HFF-Myc (cell line): ENCODE results near the gene PANK4.

Experiments used
- DNase-seq: peaks from one replicate; pipeline ENCODE4 v3.0.0-alpha.2; 2011; ENCODE audit warnings: low read depth; ENCODE audit errors: extremely low read depth
- H3K4me3 ChIP-seq: replicated peaks from 2 replicates; pipeline ENCODE4 v1.5.1; 2011; ENCODE audit warnings: low read depth, mild to moderate bottlenecking, control low read depth, low read length
- TF ChIP-seq, protein P1 (sequence below): IDR thresholded peaks from 2 replicates; pipeline ENCODE4 v1.5.1; 2012; ENCODE audit warnings: mild to moderate bottlenecking, low read depth, low read length, control low read depth; ENCODE audit errors: missing control alignments

Gene PANK4

DNA sequence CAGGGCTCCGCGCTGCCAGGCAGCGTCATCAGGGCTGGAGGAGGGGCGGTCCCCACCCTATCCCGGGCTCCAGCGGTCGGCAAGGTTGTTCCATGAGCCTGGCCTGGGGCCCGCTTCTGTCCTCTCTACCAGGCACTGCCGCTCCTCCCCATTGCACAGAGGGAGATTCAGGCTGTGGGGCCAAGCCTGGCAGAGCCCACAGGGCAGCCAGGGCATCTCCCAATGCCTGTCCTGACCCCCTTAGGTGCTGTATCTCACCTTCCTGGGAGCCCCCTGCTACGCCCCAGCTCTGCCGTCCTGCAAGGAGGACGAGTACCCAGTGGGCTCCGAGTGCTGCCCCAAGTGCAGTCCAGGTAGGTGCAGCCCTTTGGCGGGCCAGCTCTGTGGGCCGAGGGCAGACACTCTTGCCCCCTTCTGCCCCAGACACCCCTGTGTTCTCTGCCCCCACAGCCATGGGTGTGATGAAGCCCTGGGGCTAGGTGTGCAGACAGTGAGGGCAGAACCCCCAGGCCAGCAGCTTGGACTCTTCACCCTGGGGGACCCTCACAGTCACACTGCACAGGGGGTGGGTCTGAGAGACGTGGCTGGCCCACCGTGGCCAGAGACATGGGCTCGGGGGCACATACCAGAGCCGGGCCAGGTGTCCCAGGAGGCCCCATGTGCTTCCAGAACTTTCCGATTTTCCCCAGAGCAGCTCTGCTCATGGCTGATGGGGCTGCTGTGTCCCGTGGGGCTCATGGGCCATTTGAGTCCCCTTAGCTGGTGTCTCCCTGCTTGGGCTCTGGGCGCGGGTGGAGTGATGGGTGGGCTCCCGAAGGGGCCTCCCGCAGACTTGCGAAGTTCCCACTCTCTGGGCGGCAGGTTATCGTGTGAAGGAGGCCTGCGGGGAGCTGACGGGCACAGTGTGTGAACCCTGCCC lies 31.3 kb upstream of the PANK4 start:
- no peak overlapping the region for H3K4me3 ChIP-seq
- TF ChIP-seq, protein P1, sequence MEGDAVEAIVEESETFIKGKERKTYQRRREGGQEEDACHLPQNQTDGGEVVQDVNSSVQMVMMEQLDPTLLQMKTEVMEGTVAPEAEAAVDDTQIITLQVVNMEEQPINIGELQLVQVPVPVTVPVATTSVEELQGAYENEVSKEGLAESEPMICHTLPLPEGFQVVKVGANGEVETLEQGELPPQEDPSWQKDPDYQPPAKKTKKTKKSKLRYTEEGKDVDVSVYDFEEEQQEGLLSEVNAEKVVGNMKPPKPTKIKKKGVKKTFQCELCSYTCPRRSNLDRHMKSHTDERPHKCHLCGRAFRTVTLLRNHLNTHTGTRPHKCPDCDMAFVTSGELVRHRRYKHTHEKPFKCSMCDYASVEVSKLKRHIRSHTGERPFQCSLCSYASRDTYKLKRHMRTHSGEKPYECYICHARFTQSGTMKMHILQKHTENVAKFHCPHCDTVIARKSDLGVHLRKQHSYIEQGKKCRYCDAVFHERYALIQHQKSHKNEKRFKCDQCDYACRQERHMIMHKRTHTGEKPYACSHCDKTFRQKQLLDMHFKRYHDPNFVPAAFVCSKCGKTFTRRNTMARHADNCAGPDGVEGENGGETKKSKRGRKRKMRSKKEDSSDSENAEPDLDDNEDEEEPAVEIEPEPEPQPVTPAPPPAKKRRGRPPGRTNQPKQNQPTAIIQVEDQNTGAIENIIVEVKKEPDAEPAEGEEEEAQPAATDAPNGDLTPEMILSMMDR = no peak
- DNase-seq = no peak

DNA sequence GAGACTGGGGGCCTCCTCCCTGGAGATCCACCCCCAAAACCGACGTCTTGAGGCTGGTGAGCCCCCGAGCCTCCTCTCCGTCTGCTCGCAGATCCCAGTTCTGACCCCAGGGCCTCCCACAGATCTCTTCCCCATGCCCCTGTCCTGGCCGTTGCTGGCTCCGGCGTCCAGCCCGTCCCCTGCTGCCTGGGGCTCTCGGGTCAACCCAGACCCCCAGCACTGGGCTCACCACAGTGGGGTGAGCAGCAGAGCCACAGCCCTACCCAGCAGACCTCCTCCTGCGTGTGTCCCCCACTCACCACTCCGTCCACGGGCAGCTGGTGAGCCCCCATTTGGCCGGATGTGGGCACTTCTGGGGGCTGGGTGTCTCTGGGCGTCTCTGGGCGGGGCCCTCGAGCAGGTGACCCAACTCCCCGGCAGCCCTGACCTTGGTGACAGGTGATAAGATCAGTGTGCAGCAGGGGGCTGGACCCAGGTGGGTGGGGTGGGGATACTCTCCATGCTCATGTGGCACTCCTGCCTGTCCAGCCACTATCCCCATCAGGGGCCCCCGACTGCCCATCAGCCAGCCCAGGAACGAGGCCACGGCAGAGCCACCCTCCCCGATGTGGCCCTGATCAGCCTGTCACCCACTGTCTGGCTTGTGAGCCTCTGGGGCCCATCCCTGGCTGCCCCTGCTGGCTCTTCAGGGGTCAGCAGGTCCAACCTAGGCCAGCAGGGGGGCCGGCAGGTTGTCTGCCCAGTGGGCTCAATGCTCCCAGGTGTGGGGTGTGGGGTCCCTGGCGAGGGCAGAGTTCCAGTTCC lies 30.5 kb upstream of the PANK4 start:
- TF ChIP-seq, protein P1 = no peak
- no peak for DNase-seq
- peak overlapping the region; percentile 38 for H3K4me3 ChIP-seq

DNA sequence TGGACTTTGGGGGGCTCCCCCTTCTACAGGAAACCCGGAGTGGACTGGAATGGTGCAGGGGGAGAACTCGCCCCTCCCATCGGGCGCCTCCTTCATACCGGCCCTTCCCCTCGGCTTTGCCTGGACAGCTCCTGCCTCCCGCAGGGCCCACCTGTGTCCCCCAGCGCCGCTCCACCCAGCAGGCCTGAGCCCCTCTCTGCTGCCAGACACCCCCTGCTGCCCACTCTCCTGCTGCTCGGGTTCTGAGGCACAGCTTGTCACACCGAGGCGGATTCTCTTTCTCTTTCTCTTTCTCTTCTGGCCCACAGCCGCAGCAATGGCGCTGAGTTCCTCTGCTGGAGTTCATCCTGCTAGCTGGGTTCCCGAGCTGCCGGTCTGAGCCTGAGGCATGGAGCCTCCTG lies 29.9 kb upstream of the PANK4 start, which contains the start of gene TNFRSF14:
TNFRSF14 (plus strand) TSS at position 95 of the 401 bp plus-strand sequence; CDS start at position 389, 294 bp downstream.
- no peak for DNase-seq
- H3K4me3 ChIP-seq = peak within 1 kb of the TSS; percentile 38
- TF ChIP-seq, protein P1 = no peak

DNA sequence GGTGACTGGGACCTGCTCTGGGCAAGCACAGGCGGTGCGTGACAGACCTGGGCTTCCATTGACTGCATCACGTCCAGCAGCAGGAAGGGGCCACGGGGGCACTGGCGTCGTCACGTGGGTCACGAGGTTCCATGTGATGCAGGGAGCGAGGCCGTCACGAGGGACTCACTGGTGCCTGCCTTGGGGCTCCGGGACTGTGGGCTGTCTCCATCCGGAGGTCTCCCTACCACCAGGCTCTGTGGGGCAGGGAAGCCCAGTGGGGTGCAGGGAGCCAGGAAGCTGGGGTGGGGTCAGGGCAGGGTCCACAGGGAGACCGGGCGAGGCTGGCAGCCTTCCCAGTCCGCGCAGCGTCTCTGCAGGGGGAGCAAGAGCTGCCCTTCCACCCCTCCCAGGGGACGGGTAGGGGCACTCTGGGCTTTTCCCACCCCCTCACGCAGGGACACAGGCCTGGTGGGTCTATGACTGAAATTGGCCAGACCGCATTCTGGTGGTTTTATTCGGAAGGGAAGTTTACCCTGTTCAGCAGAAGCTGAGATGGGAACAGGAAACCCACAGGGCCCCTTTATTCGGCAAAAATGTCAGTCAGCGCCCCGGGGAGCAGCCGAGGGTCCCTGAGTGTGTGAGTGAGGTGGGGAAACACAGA lies 29.4 kb upstream of the PANK4 start:
- TF ChIP-seq, protein P1 = no peak
- DNase-seq = no peak
- H3K4me3 ChIP-seq = peak overlapping the region; percentile 38

DNA sequence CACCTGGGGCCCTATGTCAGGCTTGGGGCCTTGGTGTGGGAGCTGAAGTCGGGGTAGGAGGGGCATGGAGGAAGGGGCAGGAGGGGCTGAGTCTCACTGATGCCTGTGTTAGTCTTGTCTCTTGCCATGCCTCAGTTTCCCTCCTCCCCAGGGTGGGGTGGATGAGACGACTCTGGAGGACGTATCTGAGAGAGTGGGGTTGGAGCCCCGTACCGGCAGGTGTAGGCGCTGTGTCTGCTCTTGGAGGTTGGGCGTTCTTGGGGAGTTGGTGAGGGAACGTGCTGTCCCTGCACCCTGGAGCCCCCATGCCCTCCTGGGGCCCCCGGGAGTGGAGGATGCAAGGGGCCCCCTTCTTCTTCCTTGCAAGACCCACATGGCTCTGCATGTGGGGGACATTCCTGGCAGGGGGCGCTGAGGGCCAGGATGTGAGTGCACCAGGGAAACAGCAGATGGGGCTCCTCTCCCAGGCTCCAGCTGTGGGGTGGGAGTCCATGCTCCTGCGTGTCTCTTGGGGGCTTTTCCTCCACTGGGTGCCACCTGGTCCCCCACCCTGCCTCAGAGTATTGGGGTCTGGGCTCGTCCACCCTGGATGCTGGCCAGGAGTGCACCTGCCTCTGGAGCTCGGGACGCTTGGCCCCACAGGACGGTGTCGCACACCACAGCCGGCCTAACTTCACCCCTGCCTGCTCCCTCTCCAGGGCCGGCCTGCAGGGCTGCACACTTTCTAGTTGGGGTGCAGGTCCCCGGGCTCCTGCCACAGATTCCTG lies 28.4 kb upstream of the PANK4 start:
- TF ChIP-seq, protein P1 = peak; percentile 43
- no peak for DNase-seq
- no peak overlapping the region for H3K4me3 ChIP-seq
